ENCODE results near the gene TSPAN2.
A peak's percentile ranks its signal among the peaks of the same experiment; 100 is the strongest.

Gene TSPAN2

GRCh38 chr1:115089420-115090185, at the start of gene TSPAN2:
TSPAN2 (minus strand) TSS chr1:115089503; CDS start chr1:115089432, 71 bp downstream.
- H3K27me3 ChIP-seq (ENCODE audit: low read depth, low read length) = no peaks in the 10 kb centered on the region
- H3K4me2 ChIP-seq (ENCODE audit: low read length) = no peak within 1 kb of the TSS
- no peak within 1 kb of the TSS for H2AFZ ChIP-seq (ENCODE audit: low read depth, low read length)
- H3K27ac ChIP-seq (ENCODE audit: low read length) = no peak within 1 kb of the TSS
- no peak within 1 kb of the TSS for H3K9ac ChIP-seq (ENCODE audit: low read length)
- H4K20me1 ChIP-seq (ENCODE audit: insufficient read depth, low read length) = no peaks in the 10 kb centered on the region
- H3K36me3 ChIP-seq (replicated peaks; ENCODE audit: low read depth, low read length) = no peaks in the 10 kb centered on the region
- no peaks in the 10 kb centered on the region for H3K4me1 ChIP-seq (ENCODE audit: low read length)
- H3K4me3 ChIP-seq (ENCODE audit: low read length) = no peak within 1 kb of the TSS
- no peak for TF ChIP-seq CTCF (IDR thresholded peaks at IDR 0.05; ENCODE audit: low read depth, low read length)
- TF ChIP-seq EZH2phosphoT487 (IDR thresholded peaks at IDR 0.05; ENCODE audit: low read depth) = no peak
- no peaks in the 10 kb centered on the region for H3K79me2 ChIP-seq (ENCODE audit: low read length)
- no peaks in the 10 kb centered on the region for H3K9me3 ChIP-seq (ENCODE audit: insufficient read depth, low read length)

DNA sequence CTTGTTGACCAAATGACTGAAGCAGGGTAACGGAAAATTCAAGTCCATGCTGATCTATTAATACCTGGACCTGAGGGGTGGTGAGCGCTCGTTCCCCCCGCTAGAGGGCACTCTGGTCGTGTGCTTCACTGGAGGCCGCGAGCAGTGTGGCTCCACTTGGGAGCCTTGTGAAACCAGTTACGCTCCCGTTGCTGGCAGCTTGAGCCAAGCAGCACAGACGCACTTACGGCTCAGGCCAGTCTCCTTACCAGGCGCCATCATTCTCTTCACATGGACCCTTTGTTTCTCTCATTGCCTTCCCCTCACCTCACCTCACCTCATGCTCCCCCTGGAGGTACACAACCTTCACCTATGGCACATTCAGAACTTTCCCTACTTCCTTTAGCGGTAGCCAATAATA, 49.7 kb upstream of the TSPAN2 start:
- TF ChIP-seq CTCF (IDR thresholded peaks at IDR 0.05; ENCODE audit: low read depth, low read length) = peak; percentile 73
- no peak for TF ChIP-seq EZH2phosphoT487 (IDR thresholded peaks at IDR 0.05; ENCODE audit: low read depth)
- H3K9me3 ChIP-seq (ENCODE audit: insufficient read depth, low read length) = no peaks in the 10 kb centered on the region
- H3K4me3 ChIP-seq (ENCODE audit: low read length) = peak overlapping the region; percentile 63
- no peaks in the 10 kb centered on the region; the same call in 1 of the 2 replicates for H3K27me3 ChIP-seq (ENCODE audit: low read depth, low read length)
- H2AFZ ChIP-seq (ENCODE audit: low read depth, low read length) = peak overlapping the region; percentile 77; the same call in 1 of the 2 replicates
- no peaks in the 10 kb centered on the region for H3K36me3 ChIP-seq (replicated peaks; ENCODE audit: low read depth, low read length)
- no peaks in the 10 kb centered on the region for H3K4me1 ChIP-seq (ENCODE audit: low read length)
- no peak overlapping the region for H3K27ac ChIP-seq (ENCODE audit: low read length)
- H3K4me2 ChIP-seq (ENCODE audit: low read length) = peak overlapping the region; percentile 79
- no peaks in the 10 kb centered on the region for H4K20me1 ChIP-seq (ENCODE audit: insufficient read depth, low read length)
- H3K79me2 ChIP-seq (ENCODE audit: low read length) = no peaks in the 10 kb centered on the region
- H3K9ac ChIP-seq (ENCODE audit: low read length) = no peak overlapping the region

GRCh38 chr1:115138271-115138670, 49.0 kb upstream of the TSPAN2 start:
- Histone ChIP-seq H3K4me3 (ENCODE audit: low read length) (no peak overlapping the region), H3K27ac (ENCODE audit: low read length) (no peak overlapping the region), H3K9ac (ENCODE audit: low read length) (no peak overlapping the region), H2AFZ (ENCODE audit: low read depth, low read length) (no peak overlapping the region), H3K4me1 (ENCODE audit: low read length) (no peaks in the 10 kb centered on the region), H3K27me3 (ENCODE audit: low read depth, low read length) (no peaks in the 10 kb centered on the region; the same call in 1 of the 2 replicates), H3K79me2 (ENCODE audit: low read length) (no peaks in the 10 kb centered on the region), H3K9me3 (ENCODE audit: insufficient read depth, low read length) (no peaks in the 10 kb centered on the region), H4K20me1 (ENCODE audit: insufficient read depth, low read length) (no peaks in the 10 kb centered on the region), H3K4me2 (ENCODE audit: low read length) (no peak overlapping the region), H3K36me3 (replicated peaks; ENCODE audit: low read depth, low read length) (no peaks in the 10 kb centered on the region)
- TF ChIP-seq EZH2phosphoT487 (IDR thresholded peaks at IDR 0.05; ENCODE audit: low read depth) = no peak
- TF ChIP-seq CTCF (IDR thresholded peaks at IDR 0.05; ENCODE audit: low read depth, low read length) = no peak

GRCh38 chr1:115137191-115137590, 47.9 kb upstream of the TSPAN2 start:
- H3K27me3 ChIP-seq (ENCODE audit: low read depth, low read length) = no peaks in the 10 kb centered on the region; the same call in 1 of the 2 replicates
- TF ChIP-seq EZH2phosphoT487 (IDR thresholded peaks at IDR 0.05; ENCODE audit: low read depth) (no peak), CTCF (IDR thresholded peaks at IDR 0.05; ENCODE audit: low read depth, low read length) (no peak)
- H3K27ac ChIP-seq (ENCODE audit: low read length) = no peak overlapping the region
- no peaks in the 10 kb centered on the region for H3K36me3 ChIP-seq (replicated peaks; ENCODE audit: low read depth, low read length)
- no peak overlapping the region for H3K9ac ChIP-seq (ENCODE audit: low read length)
- H3K79me2 ChIP-seq (ENCODE audit: low read length) = no peaks in the 10 kb centered on the region
- no peak overlapping the region for H3K4me2 ChIP-seq (ENCODE audit: low read length)
- no peak overlapping the region for H2AFZ ChIP-seq (ENCODE audit: low read depth, low read length)
- no peak overlapping the region for H3K4me3 ChIP-seq (ENCODE audit: low read length)
- no peaks in the 10 kb centered on the region for H3K4me1 ChIP-seq (ENCODE audit: low read length)
- no peaks in the 10 kb centered on the region for H4K20me1 ChIP-seq (ENCODE audit: insufficient read depth, low read length)
- no peaks in the 10 kb centered on the region for H3K9me3 ChIP-seq (ENCODE audit: insufficient read depth, low read length)

Data from OCI-LY3 (cell line).